Activated CD4-positive, alpha-beta T cell treated with anti-CD3 and anti-CD28 coated beads for 36 hours (primary cell): ENCODE results near the gene ZBTB2. TPM values are rescaled to one million over a fixed set of nuclear protein-coding genes. Genes with fewer than 3 reads are reported as not detected.

ENCODE experiments used
- ATAC-seq: fragments of 200-7000 bp; cut with Tn5 transposase; one replicate; pipeline ENCODE4 v1.10.0; 2021; ENCODE audit warnings: mild to moderate bottlenecking, moderate library complexity
- CTCF ChIA-PET: fragments of 350-600 bp; sonication (Branson Sonifier 250); formaldehyde crosslinking; loops from one replicate; lab custom pipeline; 2021; ENCODE audit warnings: antibody characterized with exemption; lab: Charles Lee
- POLR2A ChIA-PET: fragments of 350-600 bp; sonication (Branson Sonifier 250); formaldehyde crosslinking; loops from one replicate; lab custom pipeline; 2021; ENCODE audit warnings: antibody characterized with exemption, inconsistent platforms; lab: Charles Lee
- DNase-seq: peaks from one replicate; pipeline ENCODE4 v3.0.0-alpha.2; 2020
- H3K27ac Mint-ChIP-seq: one replicate; pipeline ENCODE4 v1.8.0; 2021; ENCODE audit warnings: mixed read lengths
- H3K27me3 Mint-ChIP-seq: one replicate; pipeline ENCODE4 v1.8.0; 2021; ENCODE audit warnings: mixed read lengths
- H3K36me3 Mint-ChIP-seq: one replicate; pipeline ENCODE4 v1.8.0; 2021; ENCODE audit warnings: low read depth, mixed read lengths
- H3K4me1 Mint-ChIP-seq: one replicate; pipeline ENCODE4 v1.8.0; 2021; ENCODE audit warnings: mixed read lengths
- H3K4me3 Mint-ChIP-seq: one replicate; pipeline ENCODE4 v1.8.0; 2021; ENCODE audit warnings: mild to moderate bottlenecking, moderate library complexity, mixed read lengths
- H3K9me3 Mint-ChIP-seq: one replicate; pipeline ENCODE4 v1.8.0; 2021; ENCODE audit warnings: low read depth, mixed read lengths
- intact Hi-C, 2 experiments: fragments of 100-400 bp; cut with DNase I in 1 of 2; cut with micrococcal nuclease in 1 of 2; formaldehyde crosslinking; loops; one replicate each; pipeline versions ENCODE4 v1.14.2 to v1.15.1; 2022 to 2024; cut with DNase I, micrococcal nuclease
- total RNA-seq, 2 experiments: library from RNA; stranded (reverse); gene quantifications; one replicate each; pipeline ENCODE4 v1.2.3, GENCODE V29; 2021

ZBTB2 gene, protein sequence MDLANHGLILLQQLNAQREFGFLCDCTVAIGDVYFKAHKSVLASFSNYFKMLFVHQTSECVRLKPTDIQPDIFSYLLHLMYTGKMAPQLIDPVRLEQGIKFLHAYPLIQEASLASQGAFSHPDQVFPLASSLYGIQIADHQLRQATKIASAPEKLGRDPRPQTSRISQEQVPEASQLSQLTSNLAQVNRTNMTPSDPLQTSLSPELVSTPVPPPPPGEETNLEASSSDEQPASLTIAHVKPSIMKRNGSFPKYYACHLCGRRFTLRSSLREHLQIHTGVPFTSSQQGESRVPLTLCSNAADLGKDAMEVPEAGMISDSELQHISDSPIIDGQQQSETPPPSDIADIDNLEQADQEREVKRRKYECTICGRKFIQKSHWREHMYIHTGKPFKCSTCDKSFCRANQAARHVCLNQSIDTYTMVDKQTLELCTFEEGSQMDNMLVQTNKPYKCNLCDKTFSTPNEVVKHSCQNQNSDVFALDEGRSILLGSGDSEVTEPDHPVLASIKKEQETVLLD
- total RNA-seq = 10 to 100 TPM; 17.1 to 19.3 TPM

DNA sequence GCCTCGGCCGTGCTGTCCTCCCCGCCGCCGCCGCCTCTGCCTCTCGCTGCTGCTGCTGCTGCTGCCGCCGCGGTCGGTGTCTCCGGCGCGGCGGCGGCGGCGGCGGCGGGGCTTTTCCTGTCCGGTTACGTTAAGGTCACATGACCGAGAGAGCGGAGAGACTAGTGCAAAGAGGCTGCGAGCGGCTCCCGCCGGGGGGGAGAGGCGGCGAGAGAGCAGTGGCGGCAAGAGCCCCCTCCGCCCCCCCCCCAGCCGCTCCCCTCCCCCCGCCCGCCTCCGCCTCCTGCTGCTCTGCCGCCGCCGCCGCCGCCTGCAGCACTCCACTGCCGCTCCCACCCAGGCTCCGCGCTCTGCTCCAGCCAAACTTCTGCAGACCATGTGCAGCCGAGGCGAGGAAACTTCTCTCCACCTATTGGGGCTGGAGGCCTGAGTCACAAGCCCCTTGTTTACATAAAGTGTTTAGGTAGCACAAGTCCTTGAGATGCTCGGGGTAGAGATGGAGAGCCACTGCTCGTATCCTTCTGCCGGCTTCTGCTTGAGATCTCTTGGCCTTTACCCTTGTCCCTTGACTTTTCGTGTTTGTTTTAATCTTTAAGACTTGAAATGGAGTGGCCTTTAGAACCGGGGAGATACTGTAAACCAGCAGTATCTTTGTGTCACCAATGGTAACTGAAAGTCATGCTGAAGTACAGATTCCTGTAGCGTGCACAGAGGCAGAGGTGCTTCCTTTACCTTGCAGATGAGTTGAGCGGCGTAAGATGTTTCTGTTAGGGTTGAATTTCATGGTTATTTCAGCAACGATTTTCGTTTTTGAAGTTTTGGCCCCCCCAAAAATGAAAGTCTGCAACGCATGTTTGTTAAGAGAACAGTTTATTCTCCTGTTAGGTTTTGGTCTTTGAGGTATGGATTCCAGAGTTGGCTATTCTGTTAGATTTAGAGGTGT, at the start of gene ZBTB2:
ZBTB2 (minus strand) TSS at position 89 of the 943 bp plus-strand sequence. CDS start 17,922 bp downstream, outside the sequence.
- ChIA-PET POLR2A (interaction anchor here (1.1 kb wide), 1 partner anchor 60 kb away, joined by 4 read pairs; the partner anchor contains the start of gene RMND1), CTCF (no interaction called here)
- Mint-ChIP-seq H3K27ac (peak within 1 kb of the TSS; percentile 99), H3K27me3 (no peaks in the 10 kb centered on the region), H3K9me3 (no peaks in the 10 kb centered on the region), H3K36me3 (peaks cover 31% of the 10 kb centered on the region), H3K4me3 (peak within 1 kb of the TSS; percentile 92), H3K4me1 (peaks cover 52% of the 10 kb centered on the region)
- DNase-seq = peak; percentile 78
- intact Hi-C loops = loop anchor here (2.0 to 5.0 kb wide), 5 partner anchors 15 to 1844 kb away; partner anchors contain the start of genes FBXO5 (in 1 of the 2), GINM1 (in 1 of the 2), NUP43 (in 1 of the 2) and PPIL4 (in 1 of the 2)
- peak; percentile 7 for ATAC-seq

DNA sequence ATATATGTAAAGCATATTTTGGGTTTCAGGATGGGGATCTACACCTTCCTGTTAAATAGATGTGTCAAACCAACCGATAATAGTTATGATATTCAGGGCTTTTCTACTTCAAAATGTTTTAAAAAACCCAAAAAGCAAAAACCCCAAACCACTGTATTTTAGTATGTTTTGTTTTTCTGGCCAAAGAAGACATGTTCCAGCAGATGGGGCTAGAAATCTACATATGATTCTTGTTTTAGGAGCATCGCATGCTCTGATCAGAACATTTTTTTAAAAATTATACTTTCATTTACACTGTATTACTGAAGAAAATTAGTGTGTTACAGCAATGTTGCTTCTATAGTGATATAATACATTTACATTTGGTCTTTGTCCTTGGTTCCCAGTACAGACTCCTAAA, 49.6 kb upstream of the ZBTB2 start:
- no peaks in the 10 kb centered on the region for H3K27me3 Mint-ChIP-seq
- peaks cover 26% of the 10 kb centered on the region for H3K4me1 Mint-ChIP-seq
- no peak overlapping the region for H3K4me3 Mint-ChIP-seq
- ChIA-PET CTCF (interaction anchor here (0.6 to 2.2 kb wide), 6 partner anchors 11 to 805 kb away, joined by 3 to 10 read pairs (median 4); partner anchors contain the start of gene RMND1), POLR2A (interaction anchor here (0.6 kb wide), 1 partner anchor 72 kb away, joined by 3 read pairs; no protein-coding TSS in a partner anchor)
- peaks cover 14% of the 10 kb centered on the region for H3K36me3 Mint-ChIP-seq
- ATAC-seq = no peak
- peak overlapping the region; percentile 12 for H3K27ac Mint-ChIP-seq
- no peaks in the 10 kb centered on the region for H3K9me3 Mint-ChIP-seq
- intact Hi-C loops = loop anchor here (2.0 to 5.0 kb wide), 2 partner anchors 34 to 36 kb away; no protein-coding TSS in a partner anchor
- no peak for DNase-seq

DNA sequence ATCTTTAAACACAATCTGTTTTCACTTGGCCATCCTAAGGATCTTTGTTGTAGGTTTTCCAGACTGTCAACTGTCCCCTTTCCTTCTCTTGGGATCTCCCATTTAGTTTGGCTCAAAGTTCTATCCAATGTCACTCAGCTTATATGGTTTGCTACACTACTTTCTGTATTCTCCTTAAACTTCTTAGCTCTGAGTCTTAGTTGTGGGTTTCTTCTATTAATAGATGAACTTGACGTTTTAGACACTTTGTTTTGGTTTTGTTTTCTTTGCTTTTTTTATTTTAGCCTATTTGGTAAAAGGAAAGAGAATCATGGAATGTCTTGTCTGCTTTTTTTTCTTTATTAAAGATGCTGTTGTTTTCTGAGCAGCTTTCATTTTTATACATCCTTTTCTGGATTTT, 49.1 kb upstream of the ZBTB2 start:
- no peaks in the 10 kb centered on the region for H3K9me3 Mint-ChIP-seq
- intact Hi-C loops = loop anchor here (2.0 to 5.0 kb wide), 2 partner anchors 34 to 37 kb away; no protein-coding TSS in a partner anchor
- no peak overlapping the region for H3K4me3 Mint-ChIP-seq
- H3K4me1 Mint-ChIP-seq = peaks cover 26% of the 10 kb centered on the region
- H3K36me3 Mint-ChIP-seq = peaks cover 14% of the 10 kb centered on the region
- ATAC-seq = no peak
- no peak for DNase-seq
- peak overlapping the region; percentile 12 for H3K27ac Mint-ChIP-seq
- ChIA-PET CTCF (interaction anchor here (1.2 to 2.2 kb wide), 2 partner anchors 11 to 684 kb away, joined by 3 to 10 read pairs; partner anchors contain the start of gene RMND1), POLR2A (no interaction called here)
- no peaks in the 10 kb centered on the region for H3K27me3 Mint-ChIP-seq

DNA sequence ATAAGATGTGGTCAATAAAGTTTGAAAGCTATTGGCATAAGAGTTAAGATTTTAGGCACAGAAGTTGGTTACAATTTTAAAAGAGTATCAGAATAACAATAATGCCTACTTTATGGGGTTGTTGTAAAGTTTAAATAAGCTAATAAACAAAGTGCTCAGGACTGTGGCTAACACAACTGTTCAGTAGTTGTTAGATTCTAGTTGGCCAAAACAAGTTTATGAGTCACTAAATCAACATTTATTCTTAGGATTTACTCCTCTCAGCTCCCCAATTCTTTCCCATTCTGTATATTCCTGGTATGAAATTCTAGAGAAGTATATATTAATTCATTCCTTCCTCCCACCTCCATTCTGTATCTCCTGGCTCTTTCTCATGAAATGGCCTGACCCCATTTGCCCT, 46.0 kb upstream of the ZBTB2 start:
- intact Hi-C loops = no loop called here
- ChIA-PET POLR2A (interaction anchor here (0.6 kb wide), 1 partner anchor 1084 kb away, joined by 3 read pairs; no protein-coding TSS in a partner anchor), CTCF (interaction anchor here (0.8 to 1.2 kb wide), 3 partner anchors 15 to 423 kb away, joined by 3 to 4 read pairs (median 3); partner anchors contain the start of gene RMND1)
- H3K27ac Mint-ChIP-seq = no peak overlapping the region
- H3K4me1 Mint-ChIP-seq = peaks cover 21% of the 10 kb centered on the region
- no peaks in the 10 kb centered on the region for H3K27me3 Mint-ChIP-seq
- DNase-seq = no peak
- H3K9me3 Mint-ChIP-seq = no peaks in the 10 kb centered on the region
- ATAC-seq = no peak
- H3K4me3 Mint-ChIP-seq = no peak overlapping the region
- peaks cover 6% of the 10 kb centered on the region for H3K36me3 Mint-ChIP-seq

DNA sequence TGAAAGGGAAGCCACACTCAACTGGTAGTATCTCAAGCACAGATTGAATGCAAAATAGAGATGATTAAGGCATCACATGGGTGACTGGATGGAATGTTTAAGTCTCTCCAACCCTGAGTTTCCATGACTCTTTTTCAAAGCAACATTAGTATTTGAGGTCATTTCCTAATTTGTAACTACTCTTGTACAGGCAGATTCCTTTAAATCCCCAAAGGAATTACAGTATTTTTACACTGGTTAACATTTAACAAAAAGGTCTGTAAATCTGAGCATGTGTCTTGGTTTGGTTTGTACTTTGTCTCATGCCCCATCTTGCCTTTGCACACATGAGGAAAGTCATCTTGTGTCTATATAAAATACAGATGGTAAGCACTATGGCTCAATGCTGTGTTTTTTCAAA, 45.4 kb upstream of the ZBTB2 start:
- H3K27ac Mint-ChIP-seq = no peak overlapping the region
- H3K36me3 Mint-ChIP-seq = peaks cover 6% of the 10 kb centered on the region
- H3K27me3 Mint-ChIP-seq = no peaks in the 10 kb centered on the region
- intact Hi-C loops = no loop called here
- H3K9me3 Mint-ChIP-seq = no peaks in the 10 kb centered on the region
- H3K4me3 Mint-ChIP-seq = no peak overlapping the region
- POLR2A ChIA-PET = interaction anchor here (0.6 kb wide), 1 partner anchor 1083 kb away, joined by 3 read pairs; no protein-coding TSS in a partner anchor
- DNase-seq (no peak), ATAC-seq (no peak)
- CTCF ChIA-PET = interaction anchor here (0.9 to 1.0 kb wide), 2 partner anchors 88 to 422 kb away, joined by 3 to 4 read pairs; no protein-coding TSS in a partner anchor
- peaks cover 19% of the 10 kb centered on the region for H3K4me1 Mint-ChIP-seq

DNA sequence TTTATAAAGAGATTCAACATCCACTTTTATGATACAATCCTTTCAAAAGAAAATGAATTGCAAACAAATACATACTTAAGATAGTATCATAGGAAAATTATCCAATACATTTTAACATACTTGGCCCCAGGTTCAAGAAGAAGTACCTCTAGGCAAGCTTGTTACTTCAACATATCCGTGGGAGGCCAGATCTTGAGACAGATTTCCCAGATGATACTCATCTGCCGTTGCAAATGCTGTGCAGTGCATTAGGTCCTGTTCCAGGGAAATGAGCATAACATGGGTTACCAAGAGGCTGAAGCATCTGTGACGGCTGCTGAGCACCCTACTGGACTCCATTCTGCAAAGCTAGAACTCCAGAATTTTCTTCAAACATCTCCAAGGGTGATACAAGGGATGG, 44.9 kb upstream of the ZBTB2 start:
- peaks cover 15% of the 10 kb centered on the region for H3K4me1 Mint-ChIP-seq
- intact Hi-C loops = no loop called here
- ChIA-PET POLR2A (no interaction called here), CTCF (interaction anchor here (0.5 to 0.9 kb wide), 2 partner anchors 87 to 527 kb away, joined by 3 read pairs; no protein-coding TSS in a partner anchor)
- no peak overlapping the region for H3K27ac Mint-ChIP-seq
- H3K27me3 Mint-ChIP-seq = no peaks in the 10 kb centered on the region
- ATAC-seq (no peak), DNase-seq (no peak)
- H3K36me3 Mint-ChIP-seq = peaks cover 6% of the 10 kb centered on the region
- H3K9me3 Mint-ChIP-seq = no peaks in the 10 kb centered on the region
- no peak overlapping the region for H3K4me3 Mint-ChIP-seq

DNA sequence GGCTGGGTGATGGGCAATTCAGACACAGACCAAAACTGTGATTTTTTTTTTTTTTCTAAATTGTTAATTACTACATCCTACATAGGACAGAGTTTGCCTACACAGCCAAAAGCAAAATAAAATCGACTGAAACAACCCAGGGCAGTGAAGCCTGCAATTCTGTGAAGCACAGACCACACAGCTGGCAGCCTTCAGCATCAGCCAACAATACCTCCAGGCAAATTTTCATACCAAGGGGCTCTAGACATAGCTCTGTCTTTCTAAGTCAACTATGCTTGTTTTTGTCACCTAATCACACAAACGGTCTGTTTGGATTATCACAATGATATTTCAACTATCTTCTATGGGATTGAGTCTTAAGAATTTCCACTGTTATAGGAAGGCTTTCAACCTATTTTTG, 43.0 kb upstream of the ZBTB2 start:
- peaks cover 7% of the 10 kb centered on the region for H3K4me1 Mint-ChIP-seq
- no peak overlapping the region for H3K4me3 Mint-ChIP-seq
- ATAC-seq (no peak), DNase-seq (no peak)
- no peaks in the 10 kb centered on the region for H3K27me3 Mint-ChIP-seq
- intact Hi-C loops = no loop called here
- no peaks in the 10 kb centered on the region for H3K9me3 Mint-ChIP-seq
- CTCF ChIA-PET = no interaction called here
- POLR2A ChIA-PET = no interaction called here
- peaks cover 17% of the 10 kb centered on the region for H3K36me3 Mint-ChIP-seq
- no peak overlapping the region for H3K27ac Mint-ChIP-seq

DNA sequence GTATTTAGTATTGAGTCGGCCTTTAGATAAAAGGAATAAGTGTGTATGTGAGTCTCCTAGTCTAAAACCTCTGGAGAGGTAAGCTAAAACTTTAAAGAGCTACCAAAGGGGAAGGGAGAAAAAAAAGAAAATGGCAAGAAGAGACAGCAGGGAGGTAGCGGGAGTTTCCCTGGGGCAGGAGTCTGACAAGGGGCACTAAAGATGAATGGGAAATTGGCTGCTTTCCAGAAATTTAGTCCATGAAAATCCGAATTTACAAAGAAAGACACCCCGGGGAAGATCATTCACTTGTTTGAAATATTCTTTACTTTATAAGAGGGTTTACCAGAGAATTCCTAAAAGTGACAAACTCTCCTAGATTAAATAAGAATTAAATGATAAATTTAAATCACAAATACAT, 41.3 kb upstream of the ZBTB2 start:
- POLR2A ChIA-PET = no interaction called here
- ATAC-seq (no peak), DNase-seq (no peak)
- CTCF ChIA-PET = interaction anchor here (1.3 kb wide), 1 partner anchor 19 kb away, joined by 5 read pairs; the partner anchor contains the start of gene RMND1
- Mint-ChIP-seq H3K27me3 (no peaks in the 10 kb centered on the region), H3K4me1 (peaks cover 5% of the 10 kb centered on the region), H3K4me3 (no peak overlapping the region), H3K27ac (no peak overlapping the region), H3K36me3 (peaks cover 27% of the 10 kb centered on the region), H3K9me3 (no peaks in the 10 kb centered on the region)
- intact Hi-C loops = no loop called here

DNA sequence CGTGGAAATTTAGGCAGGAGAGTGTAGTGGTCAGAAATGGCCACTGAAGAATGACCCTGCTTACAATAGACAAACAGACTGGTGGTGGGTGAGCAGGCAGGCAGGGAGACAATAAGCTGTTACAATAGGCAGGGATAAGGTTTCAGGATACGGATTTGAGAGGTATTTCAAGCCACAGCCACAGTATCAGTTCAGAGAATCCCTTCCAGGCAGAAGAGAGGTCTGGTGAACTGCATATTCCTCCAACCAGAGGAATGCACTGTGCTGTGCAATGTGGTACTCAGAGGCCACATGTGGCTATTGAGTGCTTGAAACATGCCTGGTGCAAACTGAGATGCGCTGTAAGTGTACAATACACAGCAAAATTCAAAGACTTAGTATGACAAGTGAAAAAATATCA, 40.0 kb upstream of the ZBTB2 start:
- POLR2A ChIA-PET = no interaction called here
- peaks cover 28% of the 10 kb centered on the region for H3K36me3 Mint-ChIP-seq
- DNase-seq (no peak), ATAC-seq (no peak)
- no peak overlapping the region for H3K27ac Mint-ChIP-seq
- H3K9me3 Mint-ChIP-seq = no peaks in the 10 kb centered on the region
- intact Hi-C loops = no loop called here
- H3K4me3 Mint-ChIP-seq = no peak overlapping the region
- H3K4me1 Mint-ChIP-seq = no peaks in the 10 kb centered on the region
- CTCF ChIA-PET = interaction anchor here (0.6 kb wide), 1 partner anchor 557 kb away, joined by 3 read pairs; no protein-coding TSS in a partner anchor
- H3K27me3 Mint-ChIP-seq = no peaks in the 10 kb centered on the region

DNA sequence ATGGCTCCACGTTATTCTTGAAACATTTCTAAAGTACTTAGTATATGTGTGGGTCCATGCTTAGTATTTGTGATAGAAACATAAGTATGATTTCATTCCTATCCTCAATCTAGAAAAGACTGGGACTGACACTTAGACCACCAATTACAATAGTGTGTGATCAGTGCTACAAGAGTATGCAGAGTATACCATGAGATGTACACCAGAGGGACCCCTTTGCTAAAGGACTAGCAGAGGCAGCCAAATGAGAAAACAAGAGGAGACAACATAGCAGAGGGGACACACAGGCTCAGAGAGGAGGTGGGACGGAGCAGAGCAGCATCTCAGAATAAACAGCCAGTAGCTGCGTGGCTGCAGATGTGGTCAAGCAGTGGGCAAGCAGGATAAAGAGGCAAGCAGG, 39.5 kb upstream of the ZBTB2 start:
- ATAC-seq (no peak), DNase-seq (no peak)
- no peak overlapping the region for H3K4me3 Mint-ChIP-seq
- ChIA-PET POLR2A (no interaction called here), CTCF (no interaction called here)
- intact Hi-C loops = no loop called here
- no peaks in the 10 kb centered on the region for H3K27me3 Mint-ChIP-seq
- H3K4me1 Mint-ChIP-seq = no peaks in the 10 kb centered on the region
- no peak overlapping the region for H3K27ac Mint-ChIP-seq
- H3K9me3 Mint-ChIP-seq = no peaks in the 10 kb centered on the region
- H3K36me3 Mint-ChIP-seq = peaks cover 32% of the 10 kb centered on the region
